Stomach (tissue), 4 donors: Measurements from ENCODE around the gene NRG2.

Experiments used
- POLR2AphosphoS5 ChIP-seq, 3 donors: sonication (generic); formaldehyde crosslinking; IDR thresholded peaks; one replicate each; pipeline ENCODE4 v1.6.1; 2016; ENCODE audit warnings: antibody characterized with exemption in 3 of 3
- TF ChIP-seq, protein P1 (sequence below), 7 experiments: fragments of 450-650 bp in 4 of 7; fragments of 200-600 bp in 3 of 7; sonication (generic) in 3 of 7; IDR thresholded peaks; one replicate each; pipeline ENCODE4 v1.5.1; 2016 to 2019; ENCODE audit warnings: antibody characterized with exemption in 7 of 7, control low read depth in 2 of 7, mild to moderate bottlenecking in 1 of 7

GRCh38 chr5:140035881-140036280 is 7.2 kb downstream of the NRG2 start:
- TF ChIP-seq, protein P1, sequence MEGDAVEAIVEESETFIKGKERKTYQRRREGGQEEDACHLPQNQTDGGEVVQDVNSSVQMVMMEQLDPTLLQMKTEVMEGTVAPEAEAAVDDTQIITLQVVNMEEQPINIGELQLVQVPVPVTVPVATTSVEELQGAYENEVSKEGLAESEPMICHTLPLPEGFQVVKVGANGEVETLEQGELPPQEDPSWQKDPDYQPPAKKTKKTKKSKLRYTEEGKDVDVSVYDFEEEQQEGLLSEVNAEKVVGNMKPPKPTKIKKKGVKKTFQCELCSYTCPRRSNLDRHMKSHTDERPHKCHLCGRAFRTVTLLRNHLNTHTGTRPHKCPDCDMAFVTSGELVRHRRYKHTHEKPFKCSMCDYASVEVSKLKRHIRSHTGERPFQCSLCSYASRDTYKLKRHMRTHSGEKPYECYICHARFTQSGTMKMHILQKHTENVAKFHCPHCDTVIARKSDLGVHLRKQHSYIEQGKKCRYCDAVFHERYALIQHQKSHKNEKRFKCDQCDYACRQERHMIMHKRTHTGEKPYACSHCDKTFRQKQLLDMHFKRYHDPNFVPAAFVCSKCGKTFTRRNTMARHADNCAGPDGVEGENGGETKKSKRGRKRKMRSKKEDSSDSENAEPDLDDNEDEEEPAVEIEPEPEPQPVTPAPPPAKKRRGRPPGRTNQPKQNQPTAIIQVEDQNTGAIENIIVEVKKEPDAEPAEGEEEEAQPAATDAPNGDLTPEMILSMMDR (IDR thresholded peaks at IDR 0.05), result no peak
- no peak for TF ChIP-seq POLR2AphosphoS5 (IDR thresholded peaks at IDR 0.05)
